HG03025 (cell line): ENCODE data around the gene ECT2.
"Not testable (repeated sequence)": the region's sequence is repeated elsewhere in the genome, so short reads cannot be mapped to it uniquely, and the experiment has no call there.

Experiments
- ATAC-seq: cut with Tn5 transposase; IDR thresholded peaks from one replicate; pipeline ENCODE4 v1.9.1; 2021; ENCODE audit warnings: mild to moderate bottlenecking, moderate library complexity; ENCODE audit not compliant: unreplicated experiment, low FRiP score

Gene ECT2

GRCh38 chr3:172853005-172853404 lies 102.5 kb downstream of the ECT2 start:
- no peak for ATAC-seq

- no peak for ATAC-seq
Measured at GRCh38 chr3:172853921-172854666, 103.6 kb downstream of the ECT2 start.

- no peak for ATAC-seq
Measured at GRCh38 chr3:172855037-172855436, 104.5 kb downstream of the ECT2 start.

- no peak for ATAC-seq
Measured at GRCh38 chr3:172856795-172857742, 106.5 kb downstream of the ECT2 start.

- ATAC-seq = no peak
Measured at GRCh38 chr3:172859041-172859440, 108.5 kb downstream of the ECT2 start.

- ATAC-seq = not testable (repeated sequence)
Measured at GRCh38 chr3:172866726-172867350, 116.3 kb downstream of the ECT2 start.

GRCh38 chr3:172868582-172869200 lies 118.2 kb downstream of the ECT2 start:
- no peak for ATAC-seq

- no peak for ATAC-seq
Measured at GRCh38 chr3:172869368-172869771, 118.8 kb downstream of the ECT2 start.

GRCh38 chr3:172869784-172870518 lies 119.4 kb downstream of the ECT2 start:
- no peak for ATAC-seq
